ACC112 (cell line): Measurements from ENCODE around the gene RNF11.

ENCODE experiments used
- H2AFZ ChIP-seq: fragments of 200-600 bp; sonication (generic); one replicate; pipeline ENCODE4 v1.6.0; 2017; ENCODE audit warnings: antibody characterized with exemption, low read length; ENCODE audit not compliant: unreplicated experiment
- H3K27ac ChIP-seq: fragments of 200-600 bp; sonication (generic); 2 replicates; pipeline ENCODE4 v1.5.1; 2014; ENCODE audit warnings: low read depth, mild to moderate bottlenecking, antibody characterized with exemption, low read length, moderate library complexity
- H3K27me3 ChIP-seq: fragments of 200-600 bp; sonication (generic); 2 replicates; pipeline ENCODE4 v1.6.1; 2014; ENCODE audit warnings: mild to moderate bottlenecking, antibody characterized with exemption, low read length, moderate library complexity, mixed read lengths; ENCODE audit not compliant: insufficient read depth
- H3K36me3 ChIP-seq: fragments of 200-600 bp; sonication (generic); 2 replicates; pipeline ENCODE4 v1.6.1; 2016; ENCODE audit warnings: mild to moderate bottlenecking, antibody characterized with exemption, low read length, moderate library complexity, mixed read lengths; ENCODE audit not compliant: insufficient read depth
- H3K4me1 ChIP-seq: fragments of 200-600 bp; sonication (generic); one replicate; pipeline ENCODE4 v1.6.1; 2016; ENCODE audit warnings: low read length, mixed read lengths; ENCODE audit not compliant: insufficient read depth, unreplicated experiment, control insufficient read depth
- H3K4me3 ChIP-seq: fragments of 200-600 bp; sonication (generic); 2 replicates; pipeline ENCODE4 v1.5.1; 2014; ENCODE audit warnings: mild to moderate bottlenecking, low read depth, low read length
- H3K79me2 ChIP-seq: fragments of 200-600 bp; sonication (generic); one replicate; pipeline ENCODE4 v1.6.0; 2016; ENCODE audit warnings: low read length; ENCODE audit not compliant: control insufficient read depth, unreplicated experiment, insufficient read depth

RNF11 gene

GRCh38 chr1:51264451-51264850, 28.4 kb downstream of the RNF11 start:
- no peaks in the 10 kb centered on the region for H3K27me3 ChIP-seq
- H3K4me3 ChIP-seq = peak overlapping the region; percentile 36; the same call in 1 of the 2 replicates
- peak overlapping the region; percentile 70 for H3K27ac ChIP-seq
- H3K36me3 ChIP-seq = no peaks in the 10 kb centered on the region
- peaks cover 84% of the 10 kb centered on the region for H3K4me1 ChIP-seq
- H3K79me2 ChIP-seq = peaks cover 76% of the 10 kb centered on the region
- H2AFZ ChIP-seq = no peak overlapping the region

- no peak overlapping the region for H3K4me3 ChIP-seq
- H3K27me3 ChIP-seq = no peaks in the 10 kb centered on the region
- no peaks in the 10 kb centered on the region for H3K36me3 ChIP-seq
- peaks cover 65% of the 10 kb centered on the region for H3K79me2 ChIP-seq
- H3K27ac ChIP-seq = no peak overlapping the region
- H3K4me1 ChIP-seq = peaks cover 75% of the 10 kb centered on the region
- H2AFZ ChIP-seq = no peak overlapping the region
Measured at GRCh38 chr1:51265618-51266017, 29.5 kb downstream of the RNF11 start.

- H3K4me1 ChIP-seq = peaks cover 76% of the 10 kb centered on the region
Measured at GRCh38 chr1:51266181-51266580, 30.1 kb downstream of the RNF11 start.

GRCh38 chr1:51266791-51267190, 30.7 kb downstream of the RNF11 start:
- no peak overlapping the region for H3K27ac ChIP-seq
- no peak overlapping the region for H3K4me3 ChIP-seq
- peaks cover 8% of the 10 kb centered on the region for H3K36me3 ChIP-seq
- H3K4me1 ChIP-seq = peaks cover 71% of the 10 kb centered on the region
- H3K79me2 ChIP-seq = peaks cover 56% of the 10 kb centered on the region
- no peak overlapping the region for H2AFZ ChIP-seq
- H3K27me3 ChIP-seq = no peaks in the 10 kb centered on the region

More at GRCh38 chr1:51266181-51266580, 30.1 kb downstream of the RNF11 start:
- H3K4me3 ChIP-seq = no peak overlapping the region
- no peaks in the 10 kb centered on the region for H3K27me3 ChIP-seq
- H2AFZ ChIP-seq = no peak overlapping the region
- peaks cover 2% of the 10 kb centered on the region for H3K36me3 ChIP-seq
- H3K27ac ChIP-seq = no peak overlapping the region
- H3K79me2 ChIP-seq = peaks cover 61% of the 10 kb centered on the region

GRCh38 chr1:51268634-51269033, 32.6 kb downstream of the RNF11 start:
- H3K79me2 ChIP-seq = peaks cover 39% of the 10 kb centered on the region
- H3K27ac ChIP-seq = peak overlapping the region; percentile 85
- peaks cover 60% of the 10 kb centered on the region for H3K4me1 ChIP-seq
- H3K36me3 ChIP-seq = peaks cover 13% of the 10 kb centered on the region
- H3K27me3 ChIP-seq = no peaks in the 10 kb centered on the region
- no peak overlapping the region for H2AFZ ChIP-seq
- no peak overlapping the region for H3K4me3 ChIP-seq

- no peaks in the 10 kb centered on the region for H3K27me3 ChIP-seq
- H3K36me3 ChIP-seq = peaks cover 13% of the 10 kb centered on the region
- H3K4me1 ChIP-seq = peaks cover 41% of the 10 kb centered on the region
- no peak overlapping the region for H2AFZ ChIP-seq
- H3K27ac ChIP-seq = no peak overlapping the region
- H3K4me3 ChIP-seq = no peak overlapping the region
- peaks cover 32% of the 10 kb centered on the region for H3K79me2 ChIP-seq
Measured at GRCh38 chr1:51270751-51271150, 34.7 kb downstream of the RNF11 start.

- no peak overlapping the region for H3K4me3 ChIP-seq
- H3K4me1 ChIP-seq = peaks cover 20% of the 10 kb centered on the region
- H3K27me3 ChIP-seq = no peaks in the 10 kb centered on the region
- no peak overlapping the region for H2AFZ ChIP-seq
- H3K79me2 ChIP-seq = peaks cover 14% of the 10 kb centered on the region
- H3K36me3 ChIP-seq = peaks cover 16% of the 10 kb centered on the region
- no peak overlapping the region for H3K27ac ChIP-seq
Measured at GRCh38 chr1:51272916-51273315, 36.8 kb downstream of the RNF11 start.

- H2AFZ ChIP-seq = no peak overlapping the region
- peaks cover 16% of the 10 kb centered on the region for H3K36me3 ChIP-seq
- peaks cover 3% of the 10 kb centered on the region for H3K79me2 ChIP-seq
- no peak overlapping the region for H3K4me3 ChIP-seq
- no peak overlapping the region for H3K27ac ChIP-seq
- no peaks in the 10 kb centered on the region for H3K27me3 ChIP-seq
- H3K4me1 ChIP-seq = peaks cover 8% of the 10 kb centered on the region
Measured at GRCh38 chr1:51274676-51275075, 38.6 kb downstream of the RNF11 start.

- Histone ChIP-seq H3K27ac (no peak overlapping the region), H3K4me1 (no peaks in the 10 kb centered on the region), H3K27me3 (no peaks in the 10 kb centered on the region), H3K79me2 (peaks cover 3% of the 10 kb centered on the region), H3K4me3 (no peak overlapping the region), H3K36me3 (peaks cover 13% of the 10 kb centered on the region; the same call in 1 of the 2 replicates), H2AFZ (no peak overlapping the region)
Measured at GRCh38 chr1:51276286-51276685, 40.2 kb downstream of the RNF11 start.

- H3K27ac ChIP-seq = no peak overlapping the region
- no peak overlapping the region for H3K4me3 ChIP-seq
- peaks cover 3% of the 10 kb centered on the region for H3K79me2 ChIP-seq
- H2AFZ ChIP-seq = no peak overlapping the region
- H3K27me3 ChIP-seq = no peaks in the 10 kb centered on the region
- 0 out of 2 replicates have a peak, but pooled peaks cover 3% of the 10 kb centered on the region for H3K36me3 ChIP-seq
- H3K4me1 ChIP-seq = peaks cover 8% of the 10 kb centered on the region
Measured at GRCh38 chr1:51280321-51280978, 44.4 kb downstream of the RNF11 start.

- Histone ChIP-seq H3K79me2 (no peaks in the 10 kb centered on the region), H3K4me3 (no peak overlapping the region), H3K27ac (no peak overlapping the region), H3K4me1 (peaks cover 8% of the 10 kb centered on the region), H3K27me3 (no peaks in the 10 kb centered on the region), H3K36me3 (no peaks in the 10 kb centered on the region), H2AFZ (no peak overlapping the region)
Measured at GRCh38 chr1:51281807-51282206, 45.7 kb downstream of the RNF11 start.
